HG03432 (cell line): Measurements from ENCODE around the gene CD177.
"Not testable (repeated sequence)": the region's sequence is repeated elsewhere in the genome, so short reads cannot be mapped to it uniquely, and the experiment has no call there.

Source experiments
- ATAC-seq: cut with Tn5 transposase; IDR thresholded peaks from one replicate; pipeline ENCODE4 v1.9.1; 2021; ENCODE audit warnings: mild to moderate bottlenecking, moderate library complexity; ENCODE audit not compliant: unreplicated experiment

Gene CD177

GRCh38 chr19:43332058-43332922 lies 21.2 kb upstream of the CD177 start:
- ATAC-seq, result no peak

GRCh38 chr19:43336508-43336907 lies 17.0 kb upstream of the CD177 start:
- ATAC-seq, result not testable (repeated sequence)

- no peak for ATAC-seq
Measured at GRCh38 chr19:43337737-43338136, 15.7 kb upstream of the CD177 start.

- no peak for ATAC-seq
Measured at GRCh38 chr19:43338530-43338929, 15.0 kb upstream of the CD177 start.

- ATAC-seq, result not testable (repeated sequence)
Measured at GRCh38 chr19:43339243-43339930, 14.1 kb upstream of the CD177 start.

- ATAC-seq, result not testable (repeated sequence)
Measured at GRCh38 chr19:43340101-43340500, 13.4 kb upstream of the CD177 start.

- ATAC-seq, result not testable (repeated sequence)
Measured at GRCh38 chr19:43341098-43341497, 12.4 kb upstream of the CD177 start.

GRCh38 chr19:43342104-43342503 lies 11.4 kb upstream of the CD177 start:
- not testable (repeated sequence) for ATAC-seq

GRCh38 chr19:43344347-43344925 lies 9.1 kb upstream of the CD177 start:
- ATAC-seq, result not testable (repeated sequence)

GRCh38 chr19:43349813-43350212 lies 3.7 kb upstream of the CD177 start:
- not testable (repeated sequence) for ATAC-seq

GRCh38 chr19:43351998-43352746 lies 1.3 kb upstream of the CD177 start:
- ATAC-seq, result no peak

GRCh38 chr19:43354305-43354627 lies 780 bp downstream of the CD177 start:
- no peak for ATAC-seq

GRCh38 chr19:43356749-43357148 lies 3.3 kb downstream of the CD177 start:
- ATAC-seq, result not testable (repeated sequence)

GRCh38 chr19:43362179-43362578 lies 8.7 kb downstream of the CD177 start:
- ATAC-seq, result no peak

- no peak for ATAC-seq
Measured at GRCh38 chr19:43362745-43363144, 9.3 kb downstream of the CD177 start.

GRCh38 chr19:43365677-43366076 lies 12.2 kb downstream of the CD177 start:
- not testable (repeated sequence) for ATAC-seq

- ATAC-seq, result no peak
Measured at GRCh38 chr19:43367822-43368221, 14.3 kb downstream of the CD177 start.

- not testable (repeated sequence) for ATAC-seq
Measured at GRCh38 chr19:43368897-43369296, 15.4 kb downstream of the CD177 start.

GRCh38 chr19:43371909-43372308 lies 18.4 kb downstream of the CD177 start:
- no peak for ATAC-seq

- ATAC-seq, result no peak
Measured at GRCh38 chr19:43372462-43372861, 19.0 kb downstream of the CD177 start.

GRCh38 chr19:43377624-43378023 lies 24.1 kb downstream of the CD177 start:
- not testable (repeated sequence) for ATAC-seq
